Thoracic aorta (tissue), 2 donors: ENCODE measurements around the gene SAPCD2. TPM values are rescaled to one million over a fixed set of nuclear protein-coding genes. Genes with fewer than 3 reads are reported as not detected.
"Not testable (repeated sequence)": the region's sequence is repeated elsewhere in the genome, so short reads cannot be mapped to it uniquely, and the experiment has no call there.

Source experiments
- ATAC-seq: fragments of 150-250 bp; one replicate; pipeline ENCODE4 v1.8.0; 2017; ENCODE audit warnings: low read depth; ENCODE audit not compliant: insufficient number of reproducible peaks, low FRiP score
- DNase-seq: peaks from one replicate; pipeline ENCODE4 v3.0.0-alpha.2; 2020; ENCODE audit warnings: low spot score
- H3K27ac ChIP-seq, 2 donors: fragments of 200-600 bp; sonication (generic); 1 replicate in 1 of 2; 2 replicates in 1 of 2; pipeline ENCODE4 v1.5.1; 2016; ENCODE audit warnings: mild to moderate bottlenecking in 2 of 2, moderate library complexity in 2 of 2
- H3K27me3 ChIP-seq: fragments of 200-600 bp; sonication (generic); replicated peaks from 2 replicates; pipeline ENCODE4 v1.6.0; 2016; ENCODE audit warnings: mild to moderate bottlenecking; ENCODE audit not compliant: insufficient read depth
- H3K36me3 ChIP-seq: fragments of 200-600 bp; sonication (generic); one replicate; pipeline ENCODE4 v1.5.1; 2016
- H3K4me1 ChIP-seq, 2 donors: fragments of 200-600 bp; sonication (generic); 1 replicate in 1 of 2; 2 replicates in 1 of 2; pipeline versions ENCODE4 v1.5.1 to v1.6.0; 2016; ENCODE audit warnings: low read depth in 2 of 2, mild to moderate bottlenecking in 1 of 2; ENCODE audit not compliant: control insufficient read depth in 1 of 2
- H3K4me3 ChIP-seq: fragments of 200-600 bp; sonication (generic); 2 replicates; pipeline ENCODE4 v1.5.1; 2016; ENCODE audit warnings: mild to moderate bottlenecking
- H3K9me3 ChIP-seq: fragments of 200-600 bp; sonication (generic); 2 replicates; pipeline ENCODE4 v1.5.1; 2016
- total RNA-seq, 2 donors: library from RNA; depleted of rRNA; stranded (reverse); fragments of >200 nt; gene quantifications; one replicate each; pipeline versions ENCODE4 v1.1.0 to v1.2.3, GENCODE V29; 2016
- TF ChIP-seq, protein P1 (sequence below): fragments of 200-600 bp; sonication (generic); IDR thresholded peaks from one replicate; pipeline ENCODE4 v1.5.1; 2019; ENCODE audit warnings: antibody characterized with exemption

Gene SAPCD2
- total RNA-seq, 2 donors from 2014 or later, result 0.41 to 0.92 TPM

DNA sequence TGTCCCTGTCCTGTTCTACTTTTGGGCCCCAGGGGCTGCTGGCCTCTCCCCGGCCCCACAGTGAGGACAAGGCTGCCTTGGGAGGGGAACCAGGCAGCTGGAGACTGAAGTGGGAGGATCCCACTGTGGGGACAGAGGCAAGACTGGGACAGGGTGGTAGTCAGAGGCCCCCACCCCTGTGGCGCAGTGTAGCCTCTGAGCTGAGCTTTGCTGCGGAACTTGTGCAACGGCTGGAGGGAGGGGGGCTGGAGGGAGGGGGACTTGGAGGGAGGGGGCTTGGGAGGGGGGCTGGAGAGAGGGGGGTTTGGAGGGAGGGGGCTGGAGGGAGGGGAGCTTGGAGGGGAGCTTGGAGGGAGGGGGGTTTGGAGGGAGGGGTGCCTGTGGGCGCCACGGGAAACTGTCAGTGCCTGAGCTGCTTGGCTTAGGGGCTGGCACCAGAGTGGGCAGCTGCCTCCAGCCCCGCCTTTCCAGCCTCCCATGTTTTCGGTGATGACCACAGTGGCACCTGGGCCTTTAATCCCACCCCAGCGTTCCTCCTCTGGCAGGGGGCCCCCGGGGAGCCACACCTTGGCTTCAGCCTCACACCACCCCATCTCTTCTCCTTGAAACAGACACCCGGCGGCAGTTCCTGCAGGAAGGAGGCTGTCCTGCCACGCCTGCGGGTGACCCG is 36.2 kb downstream of the SAPCD2 start:
- Histone ChIP-seq H3K36me3 (peaks cover 2% of the 10 kb centered on the region), H3K9me3 (no peaks in the 10 kb centered on the region), H3K4me3 (peak overlapping the region; percentile 52), H3K27ac (no peak overlapping the region), H3K4me1 (peaks cover 3 to 4% of the 10 kb centered on the region in 2 donors), H3K27me3 (no peaks in the 10 kb centered on the region)
- TF ChIP-seq, protein P1, sequence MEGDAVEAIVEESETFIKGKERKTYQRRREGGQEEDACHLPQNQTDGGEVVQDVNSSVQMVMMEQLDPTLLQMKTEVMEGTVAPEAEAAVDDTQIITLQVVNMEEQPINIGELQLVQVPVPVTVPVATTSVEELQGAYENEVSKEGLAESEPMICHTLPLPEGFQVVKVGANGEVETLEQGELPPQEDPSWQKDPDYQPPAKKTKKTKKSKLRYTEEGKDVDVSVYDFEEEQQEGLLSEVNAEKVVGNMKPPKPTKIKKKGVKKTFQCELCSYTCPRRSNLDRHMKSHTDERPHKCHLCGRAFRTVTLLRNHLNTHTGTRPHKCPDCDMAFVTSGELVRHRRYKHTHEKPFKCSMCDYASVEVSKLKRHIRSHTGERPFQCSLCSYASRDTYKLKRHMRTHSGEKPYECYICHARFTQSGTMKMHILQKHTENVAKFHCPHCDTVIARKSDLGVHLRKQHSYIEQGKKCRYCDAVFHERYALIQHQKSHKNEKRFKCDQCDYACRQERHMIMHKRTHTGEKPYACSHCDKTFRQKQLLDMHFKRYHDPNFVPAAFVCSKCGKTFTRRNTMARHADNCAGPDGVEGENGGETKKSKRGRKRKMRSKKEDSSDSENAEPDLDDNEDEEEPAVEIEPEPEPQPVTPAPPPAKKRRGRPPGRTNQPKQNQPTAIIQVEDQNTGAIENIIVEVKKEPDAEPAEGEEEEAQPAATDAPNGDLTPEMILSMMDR, result no peak
- ATAC-seq, result no peak
- no peak for DNase-seq

GRCh38 chr9:137033481-137033880 is 36.9 kb downstream of the SAPCD2 start:
- not testable (repeated sequence) for ATAC-seq, DNase-seq, H3K9me3 ChIP-seq, H3K36me3 ChIP-seq, H3K27ac ChIP-seq, H3K27me3 ChIP-seq
- peak overlapping the region; percentile 52 for H3K4me3 ChIP-seq
- H3K4me1 ChIP-seq, result peaks cover 10 to 11% of the 10 kb centered on the region in 2 donors

DNA sequence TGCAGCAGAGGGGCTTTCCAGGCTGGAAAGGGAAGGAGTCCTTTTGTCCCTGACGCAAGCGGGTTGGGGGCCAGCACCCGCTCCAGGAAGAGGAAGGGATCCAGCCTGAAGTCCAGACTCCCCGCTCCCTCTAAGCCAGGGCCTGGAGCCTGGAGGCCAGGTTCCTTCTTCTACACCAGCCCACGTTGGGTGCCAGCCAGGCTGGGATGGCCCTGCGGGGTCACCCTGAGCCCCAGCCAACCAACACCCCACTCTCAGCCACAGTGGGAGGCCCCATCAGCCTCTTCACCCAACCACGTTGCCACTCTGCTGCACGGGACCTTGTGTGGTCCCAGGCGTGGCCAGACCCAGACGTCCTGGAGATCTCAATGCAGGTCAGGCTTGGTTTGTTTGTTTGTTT is 37.5 kb downstream of the SAPCD2 start:
- peak overlapping the region; percentile 52 for H3K4me3 ChIP-seq
- no peak for ATAC-seq
- H3K36me3 ChIP-seq, result no peaks in the 10 kb centered on the region
- no peak for DNase-seq
- H3K4me1 ChIP-seq, result peaks cover 12 to 13% of the 10 kb centered on the region in 2 donors
- H3K27ac ChIP-seq, result no peak overlapping the region
- no peaks in the 10 kb centered on the region for H3K27me3 ChIP-seq
- TF ChIP-seq, protein P1, result no peak
- no peaks in the 10 kb centered on the region for H3K9me3 ChIP-seq

- H3K4me3 ChIP-seq, result peak within 1 kb of the TSS; percentile 20
- H3K36me3 ChIP-seq, result no peaks in the 10 kb centered on the region
- H3K27ac ChIP-seq, result no peak within 1 kb of the TSS
- TF ChIP-seq, protein P1, result no peak
- no peak for DNase-seq
- H3K27me3 ChIP-seq, result no peaks in the 10 kb centered on the region
- no peak for ATAC-seq
- no peaks in the 10 kb centered on the region for H3K9me3 ChIP-seq
- H3K4me1 ChIP-seq, result peaks cover 16 to 19% of the 10 kb centered on the region in 2 donors
These were observed 38.3 kb downstream of the SAPCD2 start, which contains the start of gene FUT7 for GRCh38 chr9:137031904-137032640. TSS of gene FUT7 (minus strand) at chr9:137032088. CDS start at chr9:137031991, 97 bp downstream.

- TF ChIP-seq, protein P1, result no peak
- Histone ChIP-seq H3K27me3 (no peaks in the 10 kb centered on the region), H3K27ac (no peak overlapping the region), H3K9me3 (no peaks in the 10 kb centered on the region), H3K36me3 (no peaks in the 10 kb centered on the region), H3K4me1 (peaks cover 20 to 30% of the 10 kb centered on the region in 2 donors), H3K4me3 (no peak overlapping the region)
- ATAC-seq, result no peak
- no peak for DNase-seq
These were observed 39.5 kb downstream of the SAPCD2 start for GRCh38 chr9:137030538-137031527.
